Trophoblast cell (in vitro differentiated cells and primary cell): ENCODE results near the gene EPB41L2.

Experiments used
- DNase-seq, 2 donors: peaks; one replicate each; pipeline ENCODE4 v3.0.0-alpha.2; 2016
- H2AFZ ChIP-seq: 2 replicates; pipeline ENCODE4 v1.6.1; 2013; ENCODE audit warnings: low read length, moderate library complexity, mild to moderate bottlenecking; ENCODE audit not compliant: insufficient read depth, poor library complexity
- H2AK5ac ChIP-seq: 2 replicates; pipeline ENCODE4 v1.6.1; 2013; ENCODE audit warnings: mild to moderate bottlenecking, low read length
- H2BK120ac ChIP-seq: 2 replicates; pipeline ENCODE4 v1.6.1; 2013; ENCODE audit warnings: low read length, mild to moderate bottlenecking, moderate library complexity; ENCODE audit not compliant: insufficient read depth, poor library complexity
- H2BK12ac ChIP-seq: 2 replicates; pipeline ENCODE4 v1.6.1; 2013; ENCODE audit warnings: mild to moderate bottlenecking, low read length, moderate library complexity
- H2BK5ac ChIP-seq: 2 replicates; pipeline ENCODE4 v1.6.1; 2013; ENCODE audit warnings: low read length, low read depth, moderate library complexity, mild to moderate bottlenecking; ENCODE audit not compliant: poor library complexity
- H3K14ac ChIP-seq: 2 replicates; pipeline ENCODE4 v1.6.1; 2013; ENCODE audit warnings: mild to moderate bottlenecking, low read length
- H3K18ac ChIP-seq: 2 replicates; pipeline ENCODE4 v1.6.1; 2013; ENCODE audit warnings: mild to moderate bottlenecking, low read length
- H3K23ac ChIP-seq: 2 replicates; pipeline ENCODE4 v1.6.1; 2013; ENCODE audit warnings: low read length
- H3K27ac ChIP-seq: 2 replicates; pipeline ENCODE4 v1.5.1; 2013; ENCODE audit warnings: low read depth, mild to moderate bottlenecking, inconsistent platforms, low read length, moderate library complexity
- H3K27me3 ChIP-seq: 2 replicates; pipeline ENCODE4 v1.6.1; 2013; ENCODE audit warnings: inconsistent platforms, mild to moderate bottlenecking, low read length, moderate library complexity; ENCODE audit not compliant: insufficient read depth
- H3K36me3 ChIP-seq, 2 experiments: 1 replicate in 1 of 2; 2 replicates in 1 of 2; pipeline ENCODE4 v1.6.1; 2013; ENCODE audit warnings: low read length in 2 of 2, mild to moderate bottlenecking in 2 of 2, moderate library complexity in 1 of 2; ENCODE audit not compliant: insufficient read depth in 2 of 2, control insufficient read depth in 1 of 2
- H3K4ac ChIP-seq: 2 replicates; pipeline ENCODE4 v1.6.1; 2013; ENCODE audit warnings: low read depth, mild to moderate bottlenecking, low read length, moderate library complexity
- H3K4me1 ChIP-seq, 2 experiments: 1 replicate in 1 of 2; 2 replicates in 1 of 2; pipeline ENCODE4 v1.6.1; 2013; ENCODE audit warnings: low read length in 2 of 2, mild to moderate bottlenecking in 2 of 2, moderate library complexity in 1 of 2; ENCODE audit not compliant: insufficient read depth in 2 of 2, control insufficient read depth in 1 of 2
- H3K4me2 ChIP-seq: 2 replicates; pipeline ENCODE4 v1.6.1; 2013; ENCODE audit warnings: inconsistent platforms, mild to moderate bottlenecking, low read length, moderate library complexity
- H3K4me3 ChIP-seq: 2 replicates; pipeline ENCODE4 v1.5.1; 2013; ENCODE audit warnings: mild to moderate bottlenecking, low read depth, low read length, inconsistent platforms
- H3K79me1 ChIP-seq: one replicate; pipeline ENCODE4 v1.6.1; 2013; ENCODE audit warnings: low read length
- H3K79me2 ChIP-seq: 2 replicates; pipeline ENCODE4 v1.6.1; 2013; ENCODE audit warnings: low read length, mild to moderate bottlenecking; ENCODE audit not compliant: control insufficient read depth, insufficient read depth, poor library complexity
- H3K9ac ChIP-seq: 2 replicates; pipeline ENCODE4 v1.6.1; 2013; ENCODE audit warnings: mild to moderate bottlenecking, low read length
- H3K9me3 ChIP-seq: 2 replicates; pipeline ENCODE4 v1.6.1; 2013; ENCODE audit warnings: low read depth, mild to moderate bottlenecking, control low read depth, inconsistent platforms, low read length; ENCODE audit not compliant: insufficient read depth
- H4K12ac ChIP-seq: 2 replicates; pipeline ENCODE4 v1.6.1; 2013; ENCODE audit warnings: low read depth, mild to moderate bottlenecking, low read length, moderate library complexity
- H4K8ac ChIP-seq: 2 replicates; pipeline ENCODE4 v1.6.1; 2013; ENCODE audit warnings: low read depth, mild to moderate bottlenecking, low read length, moderate library complexity
- H4K91ac ChIP-seq: one replicate; pipeline ENCODE4 v1.6.1; 2013; ENCODE audit warnings: low read depth, mild to moderate bottlenecking, low read length, moderate library complexity
- WGBS: extraction: QIAGEN DNeasy Blood & Tissue Kit; methylation state at CpG from one replicate; pipeline ENCODE4 v1.1.7; 2013; ENCODE audit warnings: missing lambda C conversion rate; ENCODE audit not compliant: insufficient read length, insufficient coverage; ENCODE audit errors: extremely low coverage; 5-methylcytosine and 5-hydroxymethylcytosine counted together

The EPB41L2 gene

GRCh38 chr6:130969166-130969565 is 93.9 kb downstream of the EPB41L2 start:
- Histone ChIP-seq H2BK12ac (no peak overlapping the region), H3K4me2 (no peak overlapping the region), H3K14ac (no peak overlapping the region), H2BK120ac (no peak overlapping the region), H3K27ac (no peak overlapping the region), H2AFZ (no peak overlapping the region), H3K79me1 (no peaks in the 10 kb centered on the region), H3K36me3 (no peaks in the 10 kb centered on the region), H2AK5ac (no peak overlapping the region), H4K12ac (no peak overlapping the region), H2BK5ac (no peak overlapping the region), H3K18ac (no peak overlapping the region), H3K9ac (no peak overlapping the region), H3K79me2 (no peaks in the 10 kb centered on the region), H4K8ac (no peak overlapping the region), H3K9me3 (no peaks in the 10 kb centered on the region), H3K27me3 (no peaks in the 10 kb centered on the region), H4K91ac (no peak overlapping the region), H3K4me3 (no peak overlapping the region), H3K4me1 (peaks cover 2 to 8% of the 10 kb centered on the region in 2 experiments), H3K4ac (no peak overlapping the region), H3K23ac (no peak overlapping the region)
- WGBS = no CpG with 5 or more reads among the region's 4 CpGs
- DNase-seq = no peak

- Histone ChIP-seq H3K27me3 (no peaks in the 10 kb centered on the region), H3K14ac (no peak overlapping the region), H3K23ac (no peak overlapping the region), H3K4me1 (peaks cover 2 to 8% of the 10 kb centered on the region in 2 experiments), H3K79me1 (no peaks in the 10 kb centered on the region), H3K9me3 (no peaks in the 10 kb centered on the region), H2BK12ac (no peak overlapping the region), H3K79me2 (no peaks in the 10 kb centered on the region), H3K18ac (no peak overlapping the region), H4K12ac (no peak overlapping the region), H3K4me2 (no peak overlapping the region), H3K4me3 (no peak overlapping the region), H2BK120ac (no peak overlapping the region), H2AFZ (no peak overlapping the region), H3K27ac (no peak overlapping the region), H4K8ac (no peak overlapping the region), H3K9ac (no peak overlapping the region), H4K91ac (no peak overlapping the region), H2BK5ac (no peak overlapping the region), H3K4ac (no peak overlapping the region), H2AK5ac (no peak overlapping the region), H3K36me3 (no peaks in the 10 kb centered on the region)
- no peak for DNase-seq
- WGBS = no CpG with 5 or more reads among the region's 4 CpGs
Measured at GRCh38 chr6:130968476-130968875, 94.6 kb downstream of the EPB41L2 start.

- Histone ChIP-seq H4K91ac (no peak overlapping the region), H3K4me1 (peaks cover 2 to 8% of the 10 kb centered on the region in 2 experiments), H2AK5ac (no peak overlapping the region), H3K23ac (no peak overlapping the region), H2BK5ac (no peak overlapping the region), H3K9me3 (no peaks in the 10 kb centered on the region), H3K27ac (no peak overlapping the region), H3K9ac (no peak overlapping the region), H3K36me3 (no peaks in the 10 kb centered on the region), H3K4ac (no peak overlapping the region), H4K8ac (no peak overlapping the region), H3K79me2 (no peaks in the 10 kb centered on the region), H2BK120ac (no peak overlapping the region), H2BK12ac (no peak overlapping the region), H2AFZ (no peak overlapping the region), H3K27me3 (no peaks in the 10 kb centered on the region), H3K18ac (no peak overlapping the region), H3K14ac (no peak overlapping the region), H3K79me1 (no peaks in the 10 kb centered on the region), H4K12ac (no peak overlapping the region), H3K4me2 (no peak overlapping the region), H3K4me3 (no peak overlapping the region)
- no CpG with 5 or more reads among the region's 7 CpGs for WGBS
- no peak for DNase-seq
Measured at GRCh38 chr6:130967502-130968445, 95.3 kb downstream of the EPB41L2 start.

- no peak overlapping the region for H2AFZ ChIP-seq
Measured at GRCh38 chr6:130966344-130966980, 96.6 kb downstream of the EPB41L2 start.

More at GRCh38 chr6:130966344-130966980, 96.6 kb downstream of the EPB41L2 start:
- no peaks in the 10 kb centered on the region for H3K79me1 ChIP-seq
- no peak overlapping the region for H3K4me2 ChIP-seq
- H3K27ac ChIP-seq = no peak overlapping the region
- H3K79me2 ChIP-seq = no peaks in the 10 kb centered on the region
- H2BK12ac ChIP-seq = no peak overlapping the region
- H3K4me1 ChIP-seq = peaks cover 2 to 8% of the 10 kb centered on the region in 2 experiments
- H3K4me3 ChIP-seq = no peak overlapping the region
- H4K12ac ChIP-seq = no peak overlapping the region
- no peak overlapping the region for H2BK120ac ChIP-seq
- no peaks in the 10 kb centered on the region for H3K36me3 ChIP-seq
- H4K8ac ChIP-seq = no peak overlapping the region
- H3K9me3 ChIP-seq = no peaks in the 10 kb centered on the region
- no CpG with 5 or more reads among the region's 8 CpGs for WGBS
- H3K4ac ChIP-seq = no peak overlapping the region
- no peak overlapping the region for H2BK5ac ChIP-seq
- H3K27me3 ChIP-seq = no peaks in the 10 kb centered on the region
- H3K14ac ChIP-seq = no peak overlapping the region
- no peak for DNase-seq
- no peak overlapping the region for H4K91ac ChIP-seq
- H2AK5ac ChIP-seq = no peak overlapping the region
- H3K23ac ChIP-seq = no peak overlapping the region
- no peak overlapping the region for H3K18ac ChIP-seq
- H3K9ac ChIP-seq = no peak overlapping the region
